WERI-Rb-1 (cell line): Measurements from ENCODE around the gene TIMELESS.
A peak's percentile ranks its signal among the peaks of the same experiment; 100 is the strongest.

Experiments
- DNase-seq: peaks from one replicate; pipeline ENCODE4 v3.0.0-alpha.2; 2020
- H3K27ac ChIP-seq: fragments of 250-450 bp; sonication (Bioruptor Pico); 2 replicates; pipeline ENCODE4 v1.5.1; 2020; ENCODE audit warnings: mild to moderate bottlenecking, moderate library complexity
- H3K27me3 ChIP-seq: fragments of 250-450 bp; sonication (Bioruptor Pico); 2 replicates; pipeline ENCODE4 v1.5.1; 2021; ENCODE audit warnings: mild to moderate bottlenecking, low read depth, moderate library complexity; ENCODE audit not compliant: insufficient read depth, severe bottlenecking
- H3K36me3 ChIP-seq: fragments of 250-450 bp; sonication (Bioruptor Pico); 2 replicates; pipeline ENCODE4 v1.5.1; 2020; ENCODE audit warnings: mild to moderate bottlenecking, moderate library complexity
- H3K4me3 ChIP-seq: 2 replicates; pipeline ENCODE4 v1.5.1; 2011; ENCODE audit warnings: low read depth, mild to moderate bottlenecking, control low read depth, low read length
- H3K9me3 ChIP-seq: fragments of 250-450 bp; sonication (Bioruptor Pico); 2 replicates; pipeline ENCODE4 v1.5.1; 2021; ENCODE audit warnings: mild to moderate bottlenecking, moderate library complexity; ENCODE audit not compliant: severe bottlenecking
- CTCF ChIP-seq: IDR thresholded peaks from 2 replicates; pipeline ENCODE4 v1.5.1; 2011; ENCODE audit warnings: low read depth, mild to moderate bottlenecking, control low read depth, inconsistent platforms, low read length

TIMELESS gene

DNA sequence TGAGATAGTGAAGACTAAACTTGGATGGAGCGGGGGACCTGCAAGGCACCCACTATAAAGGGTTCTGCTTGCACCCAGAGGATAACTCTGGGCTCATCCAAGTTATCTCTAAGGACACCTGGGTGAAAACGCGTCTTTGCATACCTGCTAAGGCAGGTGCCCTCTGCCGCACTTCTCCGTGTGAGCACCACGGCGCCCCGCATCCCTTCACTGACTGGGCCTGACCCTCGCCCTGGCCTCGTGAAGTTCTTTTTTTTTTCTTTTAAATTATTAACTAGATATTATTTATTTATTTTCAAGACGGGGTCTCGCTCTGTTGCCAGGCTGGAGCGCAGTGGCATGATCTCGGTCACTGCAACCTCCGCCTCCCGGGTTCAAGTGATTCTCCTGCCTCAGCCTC is 66.6 kb downstream of the TIMELESS start:
- no peak for DNase-seq
- TF ChIP-seq CTCF, result no peak
- H3K9me3 ChIP-seq, result no peaks in the 10 kb centered on the region
- H3K27ac ChIP-seq, result no peak overlapping the region
- H3K36me3 ChIP-seq, result no peaks in the 10 kb centered on the region
- H3K27me3 ChIP-seq, result no peaks in the 10 kb centered on the region
- no peak overlapping the region for H3K4me3 ChIP-seq

- no peak for TF ChIP-seq CTCF
- Histone ChIP-seq H3K4me3 (no peak overlapping the region), H3K27me3 (no peaks in the 10 kb centered on the region), H3K36me3 (no peaks in the 10 kb centered on the region), H3K9me3 (no peaks in the 10 kb centered on the region), H3K27ac (no peak overlapping the region)
- no peak for DNase-seq
These were observed 71.3 kb downstream of the TIMELESS start for GRCh38 chr12:56377989-56378316.

DNA sequence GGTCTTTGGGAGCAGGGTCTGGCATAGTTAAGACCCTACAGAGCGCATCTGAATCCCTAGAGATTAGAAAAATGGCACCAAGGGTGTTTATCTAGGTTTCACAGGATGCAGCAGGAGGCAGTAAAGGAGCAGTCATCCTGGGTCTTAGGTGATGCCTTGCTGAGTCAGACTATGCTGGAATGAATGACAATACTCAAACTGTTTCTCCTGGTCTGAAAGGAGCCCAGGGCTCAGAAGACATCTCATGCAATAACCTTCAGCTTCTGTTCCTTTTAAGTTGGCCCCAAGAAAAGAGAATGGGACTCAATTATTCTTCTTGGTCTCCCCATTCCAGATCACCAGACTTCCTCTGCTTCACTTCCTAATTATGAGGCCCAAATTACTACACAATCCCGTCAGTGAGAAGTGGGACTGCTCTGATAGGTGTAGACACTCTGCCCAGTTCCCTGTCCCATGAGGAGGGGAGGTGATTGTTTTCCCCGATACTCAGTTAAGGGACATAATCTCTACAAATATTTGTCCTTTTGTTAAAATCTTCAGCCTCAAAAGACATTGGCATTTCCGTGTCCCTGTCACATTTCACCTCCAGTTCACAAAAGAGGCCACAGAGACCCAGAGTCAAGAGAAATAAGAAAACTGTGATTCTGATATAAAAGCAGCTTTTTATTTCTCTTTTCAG is 71.8 kb downstream of the TIMELESS start:
- H3K27ac ChIP-seq, result no peak overlapping the region
- DNase-seq, result no peak

GRCh38 chr12:56375598-56376434 is 73.4 kb downstream of the TIMELESS start:
- peak overlapping the region; percentile 21 for H3K4me3 ChIP-seq
- H3K27me3 ChIP-seq, result no peaks in the 10 kb centered on the region
- no peaks in the 10 kb centered on the region for H3K36me3 ChIP-seq
- no peaks in the 10 kb centered on the region for H3K9me3 ChIP-seq
- peak overlapping the region; percentile 44 for H3K27ac ChIP-seq
- DNase-seq, result peak; percentile 75
- TF ChIP-seq CTCF, result no peak

More for the DNA sequence above, 71.8 kb downstream of the TIMELESS start:
- peak; percentile 52; the same call in 1 of the 2 replicates for TF ChIP-seq CTCF
- Histone ChIP-seq H3K36me3 (no peaks in the 10 kb centered on the region), H3K27me3 (no peaks in the 10 kb centered on the region), H3K9me3 (no peaks in the 10 kb centered on the region), H3K4me3 (no peak overlapping the region)

DNA sequence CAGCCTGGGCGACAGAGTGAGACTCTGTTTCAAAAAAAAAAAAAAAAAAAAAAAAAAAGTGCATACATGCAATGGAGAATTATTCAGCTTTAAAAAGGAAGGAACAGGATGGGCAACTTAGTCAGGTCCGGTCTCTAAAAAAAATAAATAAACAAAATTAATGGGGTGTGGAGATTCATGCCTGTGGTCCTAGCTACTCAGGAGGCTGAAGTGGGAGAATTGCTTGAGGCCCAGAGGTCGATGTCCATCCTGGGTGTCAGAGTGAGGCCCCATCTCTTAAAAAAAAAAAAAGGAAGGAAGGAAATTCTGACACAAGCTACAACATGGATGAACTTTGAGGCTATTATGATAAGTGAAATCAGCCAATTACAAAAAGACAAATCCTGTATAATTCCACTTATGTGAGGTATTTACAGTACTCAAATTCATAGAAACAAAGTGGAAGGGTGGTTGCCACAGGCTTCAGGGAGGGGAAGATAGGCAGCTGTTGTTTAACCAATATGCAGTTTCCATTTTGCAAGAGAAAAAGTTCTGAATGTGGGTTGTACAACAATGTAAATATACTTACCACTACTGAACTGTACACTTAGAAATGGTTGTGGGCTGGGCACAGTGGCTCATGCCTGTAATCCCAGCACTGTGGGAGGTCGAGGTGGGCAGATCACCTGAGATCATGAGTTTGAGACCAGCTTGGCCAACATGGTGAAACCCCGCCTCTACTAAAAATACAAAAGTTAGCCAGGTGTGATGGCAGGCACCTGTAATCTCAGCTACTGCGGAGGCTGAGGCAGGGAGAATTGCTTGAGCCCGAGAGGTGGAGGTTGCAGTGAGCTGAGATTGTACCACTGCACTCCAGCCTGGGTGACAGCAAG is 74.3 kb downstream of the TIMELESS start:
- no peak for TF ChIP-seq CTCF
- no peak for DNase-seq
- no peak overlapping the region for H3K27ac ChIP-seq
- H3K27me3 ChIP-seq, result no peaks in the 10 kb centered on the region
- no peaks in the 10 kb centered on the region for H3K9me3 ChIP-seq
- H3K36me3 ChIP-seq, result no peaks in the 10 kb centered on the region
- H3K4me3 ChIP-seq, result no peak overlapping the region
